Urinary bladder (tissue), 4 donors: Measurements from ENCODE around the gene SLC9A1. TPM values are rescaled to one million over a fixed set of nuclear protein-coding genes. Genes with fewer than 3 reads are reported as not detected.

Experiments
- DNase-seq: peaks from one replicate; pipeline ENCODE4 v3.0.0-alpha.2; 2015; ENCODE audit errors: extremely low spot score
- H3K27ac ChIP-seq: one replicate; pipeline ENCODE4 v1.5.1; 2013; ENCODE audit warnings: low read depth, mild to moderate bottlenecking, moderate library complexity
- H3K36me3 ChIP-seq: one replicate; pipeline ENCODE4 v1.6.1; 2013; ENCODE audit warnings: mild to moderate bottlenecking, moderate library complexity; ENCODE audit not compliant: insufficient read depth
- H3K4me1 ChIP-seq: one replicate; pipeline ENCODE4 v1.6.1; 2013; ENCODE audit warnings: mild to moderate bottlenecking, moderate library complexity; ENCODE audit not compliant: insufficient read depth
- H3K4me3 ChIP-seq: one replicate; pipeline ENCODE4 v1.5.1; 2013; ENCODE audit warnings: low read depth, low read length
- WGBS: extraction: QIAGEN DNeasy Blood & Tissue Kit; methylation state at CpG from one replicate; pipeline ENCODE4 v1.1.7; 2013; 5-methylcytosine and 5-hydroxymethylcytosine counted together
- polyA plus RNA-seq: library from polyadenylated mRNA; stranded (reverse); fragments of 200-250 nt; gene quantifications from one replicate; pipeline ENCODE4 v1.2.3, GENCODE V29; 2013
- total RNA-seq: library from RNA; depleted of rRNA; stranded (reverse); fragments of >200 nt; gene quantifications from one replicate; pipeline ENCODE4 v1.2.3, GENCODE V29; 2014
- donor health status: healthy with polysubstance abuse.
- donor health status: healthy.

SLC9A1 gene
- total and polyA plus RNA-seq, 2 donors: 9.7 to 18.3 TPM

DNA sequence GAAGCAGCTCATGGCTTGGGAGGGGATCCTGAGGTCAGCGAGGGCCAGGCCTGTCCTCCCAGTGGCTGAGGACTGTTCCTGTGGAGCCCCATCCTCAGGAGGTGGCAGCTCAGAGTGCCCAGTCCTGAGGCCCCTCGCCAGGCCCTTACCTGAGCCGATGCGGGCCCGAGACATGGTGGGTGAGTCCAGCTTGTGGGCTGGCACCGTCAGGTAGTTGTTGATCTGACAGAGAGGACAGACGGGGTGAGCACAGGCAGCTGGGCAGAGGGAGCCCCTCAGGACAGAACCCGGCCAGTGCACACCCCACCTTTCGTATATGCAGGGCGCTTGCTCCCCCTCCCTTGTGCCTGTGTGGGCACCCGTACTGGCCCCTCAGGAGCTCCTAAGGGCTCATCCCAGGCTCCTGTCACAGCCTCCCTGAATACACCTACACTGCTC, 53.9 kb downstream of the SLC9A1 start:
- 97% methylated on average over 11 of the region's 11 CpGs for WGBS
- DNase-seq: no peak
- no peak overlapping the region for H3K27ac ChIP-seq
- H3K36me3 ChIP-seq: no peaks in the 10 kb centered on the region
- H3K4me1 ChIP-seq: no peaks in the 10 kb centered on the region
- no peak overlapping the region for H3K4me3 ChIP-seq

DNA sequence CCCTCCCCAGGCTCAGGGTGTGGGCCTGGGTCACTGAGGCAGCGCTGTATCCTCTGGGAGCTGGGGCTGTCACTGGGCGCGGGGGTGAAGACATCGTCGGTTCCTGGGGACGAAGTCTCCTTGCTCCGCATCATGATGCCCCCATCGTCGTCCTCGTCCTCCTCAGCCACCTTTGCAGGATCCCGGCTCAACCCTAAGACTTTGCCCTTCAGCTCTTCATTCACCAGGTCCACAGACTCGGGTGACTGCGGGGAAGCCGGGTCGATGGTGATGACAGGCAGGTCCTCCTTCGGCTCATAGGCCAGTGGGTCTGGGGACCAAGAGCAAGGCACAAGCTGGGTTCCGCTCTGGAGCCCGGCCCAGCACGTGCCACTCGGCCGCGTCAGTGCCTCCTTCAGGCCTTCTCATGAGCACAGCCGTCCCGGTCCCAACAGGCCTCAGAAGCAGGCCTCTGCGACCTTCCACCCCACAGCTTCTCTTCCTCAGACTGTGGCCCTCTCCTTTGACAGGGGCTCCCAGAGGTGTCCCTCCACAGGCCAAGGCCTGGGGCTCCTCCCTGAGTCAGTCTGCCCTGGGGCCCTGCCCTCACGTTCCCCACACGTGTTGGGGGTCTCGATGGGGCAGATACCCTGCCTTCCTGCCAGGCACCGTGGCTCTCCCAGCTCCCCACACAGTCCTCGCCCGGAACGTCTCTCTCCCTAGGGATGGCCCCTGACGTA, 54.4 kb downstream of the SLC9A1 start:
- DNase-seq: no peak
- 84% methylated on average over 33 of the region's 33 CpGs for WGBS
- no peaks in the 10 kb centered on the region for H3K36me3 ChIP-seq
- H3K27ac ChIP-seq: no peak overlapping the region
- no peaks in the 10 kb centered on the region for H3K4me1 ChIP-seq
- H3K4me3 ChIP-seq: no peak overlapping the region

DNA sequence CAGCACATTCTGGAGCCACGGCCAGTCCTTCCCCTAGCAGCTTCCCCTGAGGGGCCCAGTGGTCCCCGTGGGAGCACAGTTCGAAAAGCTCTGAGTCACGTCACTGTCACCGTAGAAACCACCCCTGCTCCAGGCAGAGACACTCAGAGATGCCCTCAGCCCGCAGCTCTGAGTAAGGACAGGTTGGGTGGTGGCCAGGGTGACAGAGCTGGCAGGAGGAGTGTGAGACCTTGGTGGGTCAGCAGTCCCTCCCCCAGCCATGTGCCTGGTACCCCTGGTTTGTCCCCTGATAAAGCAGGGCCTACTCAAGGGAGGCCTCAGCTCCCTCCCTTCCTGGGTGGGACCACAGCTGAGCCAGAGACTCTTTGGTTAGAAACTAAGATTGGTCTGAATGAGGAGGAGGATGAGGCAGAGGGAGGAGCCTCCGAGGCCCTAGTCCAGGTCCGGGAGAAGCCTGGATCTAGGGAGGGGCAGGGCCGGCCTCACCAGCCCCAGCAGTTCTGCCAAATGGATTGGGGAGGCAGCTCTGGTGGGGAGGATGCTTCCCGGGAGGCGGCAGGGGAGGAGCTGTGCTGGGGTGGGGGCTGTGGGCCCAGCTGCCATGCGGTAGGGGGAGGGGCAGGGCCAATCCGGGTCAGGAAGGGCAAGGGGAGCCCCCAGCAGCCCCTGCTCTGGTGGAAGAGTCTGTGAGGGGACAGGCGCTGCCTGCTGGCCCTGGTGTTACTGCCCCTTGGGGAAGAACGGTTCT, 55.2 kb downstream of the SLC9A1 start:
- Histone ChIP-seq H3K4me3 (no peak overlapping the region), H3K36me3 (no peaks in the 10 kb centered on the region), H3K27ac (peak overlapping the region; percentile 54), H3K4me1 (no peaks in the 10 kb centered on the region)
- 32% methylated on average over 15 of the region's 15 CpGs for WGBS
- no peak for DNase-seq

DNA sequence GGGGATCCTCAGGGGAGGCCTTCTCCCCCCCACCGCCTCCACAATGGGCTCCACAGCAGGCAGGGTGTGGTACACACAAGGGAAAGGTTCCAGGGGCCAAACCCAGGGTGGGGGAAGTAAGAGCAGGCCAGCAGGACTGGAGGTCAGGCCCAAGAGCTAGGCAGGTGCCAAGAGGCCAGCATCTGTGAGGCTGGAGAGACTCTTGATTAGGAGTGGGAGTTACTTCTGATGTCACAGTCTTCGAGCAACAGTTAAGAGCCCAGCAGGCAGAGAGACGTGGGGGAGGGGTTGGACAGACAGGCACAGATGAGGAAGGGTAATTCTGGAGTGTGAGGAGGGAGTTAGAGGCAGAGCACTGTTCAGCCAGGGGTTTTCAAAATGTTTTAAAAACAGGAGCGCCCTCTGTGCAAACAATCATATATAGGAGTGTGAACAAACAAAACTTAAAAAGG, 55.8 kb downstream of the SLC9A1 start:
- Histone ChIP-seq H3K4me3 (no peak overlapping the region), H3K27ac (peak overlapping the region; percentile 54), H3K4me1 (no peaks in the 10 kb centered on the region), H3K36me3 (no peaks in the 10 kb centered on the region)
- DNase-seq: no peak
- 33% methylated on average over 4 of the region's 4 CpGs for WGBS

DNA sequence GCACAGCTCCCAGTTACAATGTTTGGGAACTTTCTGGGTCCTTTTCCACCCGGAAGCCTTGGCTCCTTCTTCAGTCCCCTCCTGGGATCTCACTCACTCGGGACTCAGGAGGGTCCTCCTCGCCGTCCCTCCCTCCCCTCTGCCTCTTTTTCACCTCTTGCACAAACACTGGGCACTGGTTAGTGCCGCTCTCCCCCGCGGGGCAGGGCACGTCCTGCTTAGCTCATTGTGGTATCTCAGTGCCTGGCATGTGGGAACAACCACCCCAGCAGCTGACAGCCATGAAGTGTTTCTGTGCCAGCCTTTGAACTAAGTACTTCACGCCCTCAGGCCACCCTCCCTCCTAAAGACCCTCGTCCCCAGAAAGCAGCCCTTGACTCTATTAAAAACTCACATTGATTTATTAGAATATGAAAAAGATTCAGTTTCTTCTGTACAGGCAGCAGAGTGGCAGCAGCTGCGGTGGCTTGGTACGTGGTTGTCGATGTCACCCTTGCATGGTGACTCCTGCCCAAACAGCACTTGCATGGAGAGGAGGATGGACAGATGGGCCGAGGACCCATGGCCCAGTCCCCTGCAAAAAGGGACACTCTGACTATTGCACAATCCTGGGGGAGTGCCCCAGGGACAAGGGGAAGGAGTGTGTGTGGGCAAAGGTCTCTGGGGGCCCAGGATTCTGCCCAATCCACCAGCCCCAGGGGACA, 56.3 kb downstream of the SLC9A1 start:
- no peak for DNase-seq

DNA sequence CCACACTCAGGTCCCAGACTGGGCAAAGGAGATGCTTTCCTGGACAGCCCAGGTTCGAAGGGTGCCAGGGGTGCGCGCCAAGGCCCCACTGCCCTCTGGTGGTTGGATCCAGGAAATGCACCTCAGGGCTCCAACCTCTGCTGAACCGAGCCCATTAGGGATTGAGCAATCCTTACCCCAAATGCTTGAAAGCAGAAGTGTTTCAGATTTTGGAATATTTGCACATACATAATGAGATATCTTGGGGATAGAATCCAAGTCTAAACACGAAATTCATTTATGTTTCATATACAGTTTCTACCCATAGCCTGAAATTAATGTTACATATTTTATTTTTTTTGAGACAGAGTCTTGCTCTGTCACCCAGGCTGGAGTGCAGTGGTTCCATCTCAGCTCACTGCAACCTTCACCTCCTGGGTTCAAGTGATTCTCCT, 57.4 kb downstream of the SLC9A1 start:
- Histone ChIP-seq H3K4me3 (no peak overlapping the region), H3K36me3 (no peaks in the 10 kb centered on the region), H3K27ac (no peak overlapping the region), H3K4me1 (no peaks in the 10 kb centered on the region)
- no peak for DNase-seq
- 1% methylated on average over 5 of the region's 5 CpGs for WGBS

More for the DNA sequence above, 56.3 kb downstream of the SLC9A1 start:
- Histone ChIP-seq H3K27ac (no peak overlapping the region), H3K4me1 (no peaks in the 10 kb centered on the region), H3K36me3 (no peaks in the 10 kb centered on the region), H3K4me3 (no peak overlapping the region)
- WGBS: 67% methylated on average over 14 of the region's 14 CpGs

DNA sequence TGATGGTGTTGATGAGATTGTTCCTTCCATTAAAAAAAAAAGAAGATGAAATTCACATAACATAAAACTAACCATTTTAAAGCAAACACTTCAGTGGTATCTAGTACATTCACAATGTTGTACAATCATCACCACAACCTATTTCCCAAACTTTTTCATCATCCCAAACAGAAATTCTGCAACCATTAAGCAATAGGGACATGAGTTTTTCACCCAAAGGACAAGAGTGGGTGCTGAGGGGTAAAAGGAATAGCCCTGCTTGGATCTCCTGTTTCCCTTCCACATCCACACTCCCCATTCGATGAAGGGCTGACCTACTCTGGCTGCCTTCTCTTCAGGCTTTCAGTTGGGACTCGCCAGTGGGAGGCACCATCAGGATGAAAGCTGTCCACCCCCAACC, 59.3 kb downstream of the SLC9A1 start:
- H3K4me3 ChIP-seq: no peak overlapping the region
- WGBS: 87% methylated on average over 2 of the region's 2 CpGs

DNA sequence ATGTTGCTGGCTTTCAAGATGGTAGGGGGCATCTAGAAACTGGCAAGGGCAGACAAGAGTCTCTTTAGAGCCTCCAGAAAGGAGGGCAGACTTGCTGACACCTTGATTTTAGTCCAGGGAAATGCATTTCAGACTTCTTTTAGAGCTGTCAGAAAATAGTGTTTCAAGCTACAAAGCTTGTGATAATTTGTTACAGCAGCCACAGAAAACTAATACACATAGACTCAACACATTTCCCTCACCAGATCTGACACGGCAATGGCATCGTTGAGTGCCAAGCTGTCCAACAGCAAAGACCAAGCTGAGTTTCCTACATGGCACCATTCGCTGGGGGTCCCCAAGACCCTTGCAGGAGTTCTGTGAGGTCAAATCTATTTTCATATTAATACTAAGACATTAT, 62.0 kb downstream of the SLC9A1 start:
- 94% methylated on average over 3 of the region's 3 CpGs for WGBS
- Histone ChIP-seq H3K4me1 (no peaks in the 10 kb centered on the region), H3K27ac (no peak overlapping the region), H3K36me3 (no peaks in the 10 kb centered on the region), H3K4me3 (no peak overlapping the region)
- DNase-seq: no peak

More for the DNA sequence above, 59.3 kb downstream of the SLC9A1 start:
- no peaks in the 10 kb centered on the region for H3K36me3 ChIP-seq
- H3K4me1 ChIP-seq: no peaks in the 10 kb centered on the region
- no peak for DNase-seq
- H3K27ac ChIP-seq: no peak overlapping the region

DNA sequence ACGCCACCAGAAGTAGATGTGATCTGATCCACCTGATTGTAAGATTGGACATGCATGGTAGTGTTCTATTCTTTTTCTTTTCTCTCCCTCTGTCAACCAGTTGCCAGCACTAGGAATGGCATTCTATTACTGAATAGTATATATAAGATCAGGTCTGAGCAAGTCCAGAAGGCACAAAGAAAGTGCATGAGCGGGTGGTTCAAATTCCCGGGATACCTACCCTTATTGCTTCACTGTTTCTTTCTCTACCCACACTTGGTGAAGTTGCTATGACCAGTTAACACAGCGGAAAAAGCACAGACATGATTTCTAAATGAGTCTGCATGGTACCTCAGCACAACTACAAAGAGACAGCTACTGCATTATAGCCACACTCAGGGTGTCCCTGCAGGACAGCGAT, 64.0 kb downstream of the SLC9A1 start:
- WGBS: 82% methylated on average over 5 of the region's 5 CpGs
- no peak overlapping the region for H3K4me3 ChIP-seq
- no peak overlapping the region for H3K27ac ChIP-seq
- DNase-seq: no peak
- no peaks in the 10 kb centered on the region for H3K36me3 ChIP-seq
- H3K4me1 ChIP-seq: no peaks in the 10 kb centered on the region

DNA sequence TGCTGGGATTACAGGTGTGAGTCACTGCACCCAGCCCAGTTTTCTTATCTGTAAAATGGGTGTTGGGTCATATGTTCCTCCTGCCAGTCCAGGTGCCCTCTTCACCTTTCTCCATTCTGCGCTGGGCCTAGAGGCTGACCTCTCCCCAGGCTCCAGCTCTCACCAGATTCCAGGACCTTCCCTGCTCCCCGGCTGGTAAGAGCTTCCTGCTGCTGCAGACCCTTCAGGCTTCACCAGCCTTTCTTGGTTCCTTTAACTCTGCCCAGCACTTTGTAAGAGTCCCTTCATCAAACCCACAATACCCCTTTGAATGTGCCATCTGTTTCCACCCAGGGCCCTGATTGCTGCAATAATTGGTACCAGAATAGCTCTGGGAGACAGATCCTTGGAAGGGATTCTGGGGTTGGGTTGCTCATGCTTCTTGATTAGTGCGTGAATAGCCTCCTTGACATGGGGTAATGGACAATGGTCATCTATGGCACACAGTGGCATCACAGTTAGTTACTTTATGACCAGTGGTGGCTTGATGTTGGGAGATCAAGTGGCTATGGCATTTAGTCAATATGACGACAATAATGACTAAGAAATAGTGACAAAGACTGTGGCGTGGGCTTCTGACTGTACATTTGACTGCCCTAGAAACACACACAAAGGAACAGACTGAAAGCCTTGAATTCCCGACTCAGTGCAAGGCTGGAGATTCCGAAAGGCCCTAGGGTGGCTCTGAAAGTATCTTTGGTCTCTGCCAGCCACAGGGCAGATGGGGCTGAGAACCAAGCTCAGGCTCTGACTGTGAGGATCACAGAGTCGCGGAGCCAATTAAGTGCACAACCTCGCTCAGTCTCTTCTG, 67.3 kb downstream of the SLC9A1 start:
- Histone ChIP-seq H3K4me3 (no peak overlapping the region), H3K27ac (no peak overlapping the region), H3K36me3 (no peaks in the 10 kb centered on the region), H3K4me1 (no peaks in the 10 kb centered on the region)
- 93% methylated on average over 10 of the region's 10 CpGs for WGBS
- no peak for DNase-seq

DNA sequence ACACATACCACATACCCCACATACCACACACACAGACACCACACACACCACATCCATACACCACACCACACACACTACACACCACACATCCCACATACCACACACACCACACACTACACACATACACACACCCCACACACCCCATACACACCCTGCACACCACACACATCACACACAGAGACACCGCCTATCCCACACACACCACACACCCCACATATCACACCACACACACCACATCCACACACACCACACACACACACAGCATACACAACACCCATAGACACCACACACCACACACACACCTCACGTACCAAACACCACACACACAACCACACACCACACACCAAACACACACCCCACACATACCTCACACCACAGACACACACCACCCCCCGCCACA, 68.3 kb downstream of the SLC9A1 start:
- no peak for DNase-seq
- WGBS: 95% methylated on average over 3 of the region's 3 CpGs
- Histone ChIP-seq H3K4me1 (no peaks in the 10 kb centered on the region), H3K4me3 (no peak overlapping the region), H3K27ac (no peak overlapping the region), H3K36me3 (no peaks in the 10 kb centered on the region)

DNA sequence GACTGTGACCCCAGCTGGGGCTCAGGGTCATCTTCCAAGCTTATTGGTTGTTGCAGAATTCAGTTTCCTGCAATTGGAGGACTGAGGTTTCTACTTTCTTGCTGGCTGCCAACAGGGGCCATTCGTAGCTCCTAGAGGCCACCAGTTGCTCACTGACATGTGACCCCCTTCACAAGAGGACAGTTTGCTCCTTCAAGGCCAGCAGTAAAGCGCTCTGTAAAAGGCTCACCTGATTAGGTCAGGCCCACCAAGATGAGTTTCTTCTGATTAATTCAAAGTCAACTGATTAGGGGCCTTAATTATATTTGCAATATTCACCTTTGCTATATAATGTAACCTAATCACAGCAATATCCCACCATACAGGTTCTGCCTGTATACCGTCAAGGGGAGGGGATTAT, 68.9 kb downstream of the SLC9A1 start:
- Histone ChIP-seq H3K4me1 (no peaks in the 10 kb centered on the region), H3K36me3 (no peaks in the 10 kb centered on the region), H3K4me3 (no peak overlapping the region), H3K27ac (no peak overlapping the region)
- WGBS: 71% methylated on average over 3 of the region's 3 CpGs
- DNase-seq: no peak

DNA sequence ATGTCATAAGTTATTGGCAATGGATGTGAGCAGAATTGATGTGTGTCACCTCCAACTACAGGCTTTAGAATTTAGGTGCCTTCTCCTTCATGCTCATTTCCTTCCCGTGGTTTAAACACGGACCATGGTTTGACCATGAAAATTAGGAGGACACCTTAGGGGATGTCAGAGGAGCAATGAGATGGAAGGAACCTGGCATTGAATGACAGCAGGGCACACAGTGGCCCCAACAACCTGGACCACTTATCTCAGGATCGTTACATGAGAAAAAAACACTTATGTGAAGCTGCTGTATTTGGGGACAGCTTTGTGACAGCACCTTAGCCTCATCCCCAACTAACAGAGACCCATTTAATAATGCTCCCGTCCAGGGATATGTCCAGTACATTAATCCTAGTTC, 70.8 kb downstream of the SLC9A1 start:
- no peaks in the 10 kb centered on the region for H3K4me1 ChIP-seq
- 88% methylated on average over 4 of the region's 4 CpGs for WGBS
- no peak for DNase-seq
- H3K36me3 ChIP-seq: no peaks in the 10 kb centered on the region
- no peak overlapping the region for H3K4me3 ChIP-seq
- no peak overlapping the region for H3K27ac ChIP-seq
